ENCODE data around the gene PACRG. TPM values are rescaled to one million over a fixed set of nuclear protein-coding genes. Genes with fewer than 3 reads are reported as not detected.

The PACRG gene
- total RNA-seq, 2 experiments from 2014 or later, result not detected

DNA sequence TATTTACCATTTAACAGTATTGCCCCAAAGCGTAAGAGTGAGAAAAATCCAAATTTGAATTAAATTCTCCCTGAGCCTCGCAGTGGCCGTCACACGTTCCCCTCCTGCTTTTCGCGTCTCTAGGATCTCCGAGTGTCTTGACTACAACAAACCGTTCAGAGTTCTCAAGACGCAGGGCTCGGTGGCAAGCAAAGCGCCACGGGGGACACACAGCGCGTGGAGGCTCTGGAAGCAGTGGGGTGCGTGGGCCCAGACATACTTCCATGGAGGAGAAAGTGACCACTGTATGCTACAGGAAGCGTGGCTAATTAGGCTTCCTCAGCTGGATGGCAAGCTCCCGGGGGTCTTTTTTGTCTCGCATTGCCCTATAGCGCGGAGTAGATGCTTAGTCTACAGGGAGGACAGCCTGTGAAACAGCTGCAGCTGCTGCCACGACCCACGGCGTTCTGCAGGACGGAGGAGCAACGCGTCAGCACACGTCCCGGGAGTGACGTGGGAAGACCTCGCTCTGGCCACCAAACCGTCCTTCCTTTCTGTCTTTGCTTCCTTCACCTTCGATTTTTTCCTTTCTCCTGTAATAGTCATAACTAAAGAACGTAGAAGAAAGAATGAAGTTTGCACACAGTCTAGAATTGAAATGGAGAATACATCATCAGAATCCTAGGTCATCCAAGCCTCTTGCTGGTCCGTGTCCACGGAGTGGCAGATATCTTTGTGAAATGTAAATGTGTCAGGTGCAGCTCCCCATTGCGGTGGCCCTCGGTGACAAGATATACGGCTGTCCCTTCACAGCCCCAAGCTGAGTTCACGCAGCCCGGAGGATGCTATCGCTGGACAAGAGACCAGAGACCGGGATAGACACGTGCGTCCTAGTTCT, 582.6 kb downstream of the PACRG start:
- no peaks in the 10 kb centered on the region for H3K9me3 ChIP-seq (ENCODE audit: low read length)
- no TSS peak for BruUV-seq (replicated peaks)
- H3K4me1 ChIP-seq (ENCODE audit: insufficient read depth, low read length, poor library complexity, severe bottlenecking), result no peaks in the 10 kb centered on the region
- no peaks in the 10 kb centered on the region for H3K79me2 ChIP-seq (ENCODE audit: insufficient read depth, low read depth, low read length)
- H3K4me2 ChIP-seq (ENCODE audit: low read length), result no peak overlapping the region
- no peak for TF ChIP-seq EZH2phosphoT487 (IDR thresholded peaks at IDR 0.05; ENCODE audit: borderline replicate concordance, low read depth, low read length)
- TF ChIP-seq, protein P1, sequence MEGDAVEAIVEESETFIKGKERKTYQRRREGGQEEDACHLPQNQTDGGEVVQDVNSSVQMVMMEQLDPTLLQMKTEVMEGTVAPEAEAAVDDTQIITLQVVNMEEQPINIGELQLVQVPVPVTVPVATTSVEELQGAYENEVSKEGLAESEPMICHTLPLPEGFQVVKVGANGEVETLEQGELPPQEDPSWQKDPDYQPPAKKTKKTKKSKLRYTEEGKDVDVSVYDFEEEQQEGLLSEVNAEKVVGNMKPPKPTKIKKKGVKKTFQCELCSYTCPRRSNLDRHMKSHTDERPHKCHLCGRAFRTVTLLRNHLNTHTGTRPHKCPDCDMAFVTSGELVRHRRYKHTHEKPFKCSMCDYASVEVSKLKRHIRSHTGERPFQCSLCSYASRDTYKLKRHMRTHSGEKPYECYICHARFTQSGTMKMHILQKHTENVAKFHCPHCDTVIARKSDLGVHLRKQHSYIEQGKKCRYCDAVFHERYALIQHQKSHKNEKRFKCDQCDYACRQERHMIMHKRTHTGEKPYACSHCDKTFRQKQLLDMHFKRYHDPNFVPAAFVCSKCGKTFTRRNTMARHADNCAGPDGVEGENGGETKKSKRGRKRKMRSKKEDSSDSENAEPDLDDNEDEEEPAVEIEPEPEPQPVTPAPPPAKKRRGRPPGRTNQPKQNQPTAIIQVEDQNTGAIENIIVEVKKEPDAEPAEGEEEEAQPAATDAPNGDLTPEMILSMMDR (conservative IDR thresholded peaks at IDR 0.05; ENCODE audit: low read length), result no peak
- intact Hi-C loops (cut with micrococcal nuclease; ENCODE audit: unreplicated experiment), result no loop called here
- H4K20me1 ChIP-seq (ENCODE audit: insufficient read depth, low read length), result no peaks in the 10 kb centered on the region
- no peak overlapping the region for H2AFZ ChIP-seq (ENCODE audit: low read length)
- H3K9me2 ChIP-seq (ENCODE audit: insufficient read depth, low read length), result no peaks in the 10 kb centered on the region
- ChIA-PET POLR2A (no interaction called here), CTCF (ENCODE audit: unreplicated experiment) (no interaction called here)
- H3K4me3 ChIP-seq (ENCODE audit: low read depth, low read length, poor library complexity, severe bottlenecking), result no peak overlapping the region
- H3K27ac ChIP-seq (ENCODE audit: low read depth, low read length, poor library complexity, severe bottlenecking), result no peak overlapping the region
- no peak for DNase-seq (ENCODE audit: low spot score)
- H3K36me3 ChIP-seq (ENCODE audit: insufficient read depth, low read length), result no peaks in the 10 kb centered on the region

DNA sequence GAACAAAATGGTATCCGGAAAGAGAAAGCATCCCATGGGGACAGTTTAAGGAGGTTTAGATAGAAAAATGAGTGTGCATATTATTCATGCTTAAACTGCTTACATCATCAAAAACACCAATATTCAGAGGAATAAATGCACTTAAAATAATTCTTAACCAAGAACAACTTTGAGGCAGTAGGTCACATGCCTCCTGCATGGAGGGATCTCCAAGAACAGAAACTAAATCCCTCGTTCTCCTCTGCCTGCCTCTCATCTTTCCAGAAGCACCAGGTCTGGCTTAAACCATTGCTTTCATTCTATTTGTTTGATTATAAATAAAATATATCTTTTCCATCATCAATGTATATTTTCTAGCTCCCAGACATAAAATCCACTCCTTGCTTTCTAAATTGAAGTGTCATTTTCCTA, 583.2 kb downstream of the PACRG start:
- Histone ChIP-seq H3K9me2 (ENCODE audit: insufficient read depth, low read length) (no peaks in the 10 kb centered on the region), H3K4me3 (ENCODE audit: low read depth, low read length, poor library complexity, severe bottlenecking) (no peak overlapping the region), H3K27ac (ENCODE audit: low read depth, low read length, poor library complexity, severe bottlenecking) (no peak overlapping the region), H3K4me2 (ENCODE audit: low read length) (no peak overlapping the region), H2AFZ (ENCODE audit: low read length) (no peak overlapping the region), H3K4me1 (ENCODE audit: insufficient read depth, low read length, poor library complexity, severe bottlenecking) (no peaks in the 10 kb centered on the region), H3K9me3 (ENCODE audit: low read length) (no peaks in the 10 kb centered on the region), H3K36me3 (ENCODE audit: insufficient read depth, low read length) (no peaks in the 10 kb centered on the region), H4K20me1 (ENCODE audit: insufficient read depth, low read length) (no peaks in the 10 kb centered on the region), H3K79me2 (ENCODE audit: insufficient read depth, low read depth, low read length) (no peaks in the 10 kb centered on the region)
- TF ChIP-seq EZH2phosphoT487 (IDR thresholded peaks at IDR 0.05; ENCODE audit: borderline replicate concordance, low read depth, low read length), result no peak
- TF ChIP-seq, protein P1 (conservative IDR thresholded peaks at IDR 0.05; ENCODE audit: low read length), result no peak
- ChIA-PET POLR2A (no interaction called here), CTCF (ENCODE audit: unreplicated experiment) (no interaction called here)
- intact Hi-C loops (cut with micrococcal nuclease; ENCODE audit: unreplicated experiment), result no loop called here
- no peak for DNase-seq (ENCODE audit: low spot score)
- BruUV-seq (replicated peaks), result no TSS peak

DNA sequence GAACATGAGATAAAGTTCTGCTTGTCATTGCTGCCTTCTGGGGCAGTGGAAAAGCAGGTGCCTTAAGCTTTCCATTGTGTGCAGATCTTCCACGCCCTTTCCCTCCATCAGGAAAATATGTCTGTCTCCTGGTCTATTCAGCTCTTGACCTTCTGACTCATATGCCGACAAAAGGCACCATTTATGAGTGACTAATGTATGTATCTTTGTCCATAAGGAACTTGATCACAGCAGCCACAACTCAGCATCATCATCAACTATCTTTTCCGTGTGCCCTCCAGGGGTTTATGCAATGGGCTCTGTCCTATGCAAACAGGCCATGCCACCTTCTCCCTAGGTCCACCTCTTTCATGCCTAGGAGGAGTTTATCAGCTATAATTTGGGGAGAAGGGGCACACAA, 584.1 kb downstream of the PACRG start:
- H3K4me3 ChIP-seq (ENCODE audit: low read depth, low read length, poor library complexity, severe bottlenecking), result no peak overlapping the region
- H3K27ac ChIP-seq (ENCODE audit: low read depth, low read length, poor library complexity, severe bottlenecking), result no peak overlapping the region
- no peak for DNase-seq (ENCODE audit: low spot score)
- ChIA-PET POLR2A (no interaction called here), CTCF (ENCODE audit: unreplicated experiment) (no interaction called here)
- H3K79me2 ChIP-seq (ENCODE audit: insufficient read depth, low read depth, low read length), result no peaks in the 10 kb centered on the region
- intact Hi-C loops (cut with micrococcal nuclease; ENCODE audit: unreplicated experiment), result no loop called here
- H3K4me1 ChIP-seq (ENCODE audit: insufficient read depth, low read length, poor library complexity, severe bottlenecking), result no peaks in the 10 kb centered on the region
- TF ChIP-seq, protein P1 (conservative IDR thresholded peaks at IDR 0.05; ENCODE audit: low read length), result no peak
- no peak for TF ChIP-seq EZH2phosphoT487 (IDR thresholded peaks at IDR 0.05; ENCODE audit: borderline replicate concordance, low read depth, low read length)
- no peak overlapping the region for H3K4me2 ChIP-seq (ENCODE audit: low read length)
- no peaks in the 10 kb centered on the region for H3K36me3 ChIP-seq (ENCODE audit: insufficient read depth, low read length)
- H4K20me1 ChIP-seq (ENCODE audit: insufficient read depth, low read length), result no peaks in the 10 kb centered on the region
- BruUV-seq (replicated peaks), result no TSS peak
- no peaks in the 10 kb centered on the region for H3K9me2 ChIP-seq (ENCODE audit: insufficient read depth, low read length)
- H3K9me3 ChIP-seq (ENCODE audit: low read length), result no peaks in the 10 kb centered on the region
- H2AFZ ChIP-seq (ENCODE audit: low read length), result no peak overlapping the region

Measured in OCI-LY7 (cell line).